OCI-M2 (cell line): ENCODE data around the gene ANXA1.

ENCODE experiments used
- DNase-seq: peaks from one replicate; lab custom pipeline; 2025; ENCODE audit not compliant: unreplicated experiment; lab: John Stamatoyannopoulos, UW

The ANXA1 gene

DNA sequence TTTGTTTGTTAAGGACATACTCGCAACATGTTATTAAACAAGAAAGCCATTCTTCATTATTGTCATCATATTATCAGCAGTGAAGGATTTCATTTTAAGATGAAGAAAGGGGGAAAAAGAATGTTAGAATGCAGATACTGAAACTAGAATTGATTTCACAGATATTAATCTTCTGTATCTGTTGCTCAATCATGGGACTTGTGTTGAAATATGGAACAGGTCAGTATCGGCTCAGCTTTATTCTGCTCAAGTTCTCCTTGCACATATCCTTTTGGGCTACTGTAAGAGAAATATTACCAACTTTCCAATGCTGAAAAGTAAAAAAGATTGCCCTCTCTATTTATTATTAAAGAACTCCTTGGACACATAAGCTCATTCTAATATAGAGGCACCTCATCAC is 13.8 kb upstream of the ANXA1 start:
- no peak for DNase-seq

DNA sequence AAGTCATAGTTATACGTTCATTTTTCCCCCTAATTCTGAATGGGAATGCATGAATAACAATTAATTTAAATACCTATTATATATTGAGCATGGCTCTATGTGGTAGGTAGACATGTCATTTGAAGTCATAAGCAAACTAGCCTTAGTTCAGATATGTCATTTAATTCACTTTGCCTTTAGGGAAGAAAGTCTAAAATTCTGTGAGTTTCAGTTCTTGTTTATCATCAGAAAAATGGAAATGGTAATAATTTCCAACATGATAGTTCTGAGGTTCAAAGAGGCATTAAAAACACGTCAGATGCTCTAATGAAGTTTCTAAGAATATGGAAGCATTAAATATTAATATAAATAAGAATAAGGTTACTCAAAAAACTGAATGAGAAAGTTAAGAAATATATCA is 13.1 kb upstream of the ANXA1 start:
- no peak for DNase-seq

DNA sequence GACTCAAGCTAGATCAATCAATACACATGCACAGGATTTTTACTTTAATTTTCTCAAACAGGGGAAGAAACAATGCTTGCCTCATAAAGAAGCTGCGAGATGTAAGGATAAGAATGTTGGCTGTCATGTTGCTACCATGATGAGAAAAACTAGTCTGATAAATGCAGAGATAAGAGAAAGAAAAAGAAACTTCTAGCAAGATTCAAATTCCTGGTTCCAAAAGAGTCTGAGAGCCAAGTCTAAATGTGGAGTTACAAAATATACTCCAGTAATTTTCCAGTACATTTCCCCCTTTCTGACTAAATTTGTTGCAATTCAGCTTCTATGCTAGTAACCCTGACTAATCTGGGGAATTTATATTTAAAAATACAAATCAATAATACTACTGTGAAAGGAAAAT is 10.4 kb upstream of the ANXA1 start:
- no peak for DNase-seq

DNA sequence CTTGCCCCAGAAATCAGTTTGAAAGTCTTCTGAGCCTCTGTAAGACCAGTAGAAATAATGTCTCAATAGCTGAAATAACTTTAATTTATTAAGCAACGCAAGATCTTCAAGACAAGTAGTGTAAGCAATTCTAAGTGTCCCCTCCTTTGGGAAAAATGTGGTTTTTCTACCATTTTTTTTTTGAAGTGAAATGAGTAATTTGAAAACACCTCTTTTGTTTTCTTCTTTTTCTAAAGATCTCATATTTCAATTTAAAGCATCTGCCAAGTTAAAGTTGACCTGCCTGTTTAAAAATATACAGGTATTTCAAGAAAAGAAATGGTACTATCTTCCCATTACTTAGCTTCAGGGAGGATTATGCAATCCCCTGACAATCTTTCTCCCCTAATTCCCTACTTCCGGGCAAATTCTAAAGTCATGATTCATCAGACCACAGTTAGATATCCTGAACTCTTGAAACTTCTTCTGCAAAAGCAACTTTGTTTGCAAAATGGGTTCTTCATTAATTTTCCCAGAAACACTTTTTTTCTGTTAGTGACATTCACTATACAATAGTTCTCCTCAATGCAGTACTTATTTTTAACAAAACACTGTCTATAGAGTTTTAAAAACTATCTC is 7.8 kb upstream of the ANXA1 start:
- DNase-seq, result no peak

DNA sequence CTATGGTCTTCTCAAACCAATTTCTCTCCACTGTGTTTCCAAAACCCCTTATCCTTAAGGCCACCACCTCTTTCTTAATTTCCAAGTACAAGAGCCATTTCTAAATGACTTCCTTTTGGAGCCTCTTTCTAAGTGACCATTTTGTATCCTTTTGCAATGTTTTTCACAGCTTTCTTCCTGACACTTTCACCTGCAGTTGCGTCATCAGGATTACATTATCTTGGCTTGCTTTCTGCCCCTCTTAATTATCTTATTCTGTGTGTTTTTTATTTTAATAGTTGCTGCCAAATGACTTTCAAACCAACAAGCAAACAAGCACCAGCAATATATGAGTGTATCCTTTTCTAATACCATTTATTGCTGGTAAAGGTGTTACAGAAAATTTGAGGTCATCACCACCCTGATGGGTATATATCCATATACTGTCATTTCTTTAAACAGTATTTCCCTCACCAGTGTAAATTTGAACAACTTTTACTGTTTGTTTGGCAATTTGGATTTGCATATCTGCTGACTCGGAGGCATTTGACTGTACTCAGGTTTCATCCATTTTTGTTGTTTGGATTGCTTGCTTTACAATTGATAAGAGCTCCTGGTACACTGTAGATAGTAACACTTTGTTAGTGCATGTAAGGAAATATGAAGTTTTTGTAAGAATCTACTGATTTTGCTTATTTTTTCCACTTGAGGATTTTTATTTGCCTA is 5.4 kb upstream of the ANXA1 start:
- DNase-seq, result no peak

DNA sequence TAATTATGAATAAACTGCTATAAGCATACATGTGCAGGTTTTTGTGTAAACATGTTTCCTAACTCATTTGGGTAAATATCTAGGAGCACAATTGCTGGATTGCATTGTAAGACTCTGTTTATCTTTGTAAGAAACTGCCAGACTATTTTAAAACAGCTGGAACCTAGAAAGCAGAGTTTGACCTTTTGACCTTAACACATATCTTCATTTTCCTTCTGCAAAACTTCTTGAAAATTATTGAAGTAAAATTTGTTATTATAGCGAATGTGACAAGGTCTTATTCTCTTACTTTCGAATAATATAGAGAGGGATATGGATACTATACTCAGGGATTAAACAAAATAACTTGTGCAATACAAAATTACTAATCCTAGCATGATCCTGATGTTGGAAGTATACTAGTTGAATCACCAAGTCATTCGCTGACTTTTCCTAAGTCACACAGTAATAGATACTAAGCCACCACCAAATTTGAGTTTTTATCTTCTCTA is 3.2 kb upstream of the ANXA1 start:
- DNase-seq, result no peak

DNA sequence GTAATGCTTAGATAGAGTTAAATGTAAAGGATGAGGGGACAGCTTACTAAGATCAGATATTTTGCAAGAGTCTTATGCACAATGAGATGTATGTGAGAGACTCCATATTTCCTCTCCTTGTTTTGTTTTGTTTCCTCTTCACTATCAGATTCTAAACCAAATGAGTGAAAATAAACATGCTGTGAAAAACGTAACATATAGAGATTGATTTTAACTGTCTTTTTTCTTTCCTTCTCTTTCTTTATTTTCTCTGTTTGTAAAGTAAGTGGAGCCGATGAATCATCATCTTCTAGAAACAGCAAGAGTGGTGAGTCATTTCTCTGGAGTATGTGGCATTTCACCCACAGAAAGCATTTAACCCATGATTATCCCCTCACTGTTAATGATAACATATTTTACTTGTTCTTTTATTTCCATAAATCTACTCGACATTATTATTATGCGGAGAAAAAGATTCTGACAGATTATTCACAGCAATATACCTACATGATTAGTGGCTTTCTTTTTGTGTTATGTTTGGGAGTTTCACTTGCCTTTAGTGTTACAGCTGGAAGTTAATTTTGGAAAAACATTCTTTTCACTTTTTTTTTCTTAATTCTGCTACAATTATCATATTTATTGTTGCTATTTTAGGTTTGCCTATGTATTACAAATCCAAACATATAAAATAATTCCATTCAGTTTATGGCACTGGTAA is 2.1 kb upstream of the ANXA1 start:
- no peak for DNase-seq

DNA sequence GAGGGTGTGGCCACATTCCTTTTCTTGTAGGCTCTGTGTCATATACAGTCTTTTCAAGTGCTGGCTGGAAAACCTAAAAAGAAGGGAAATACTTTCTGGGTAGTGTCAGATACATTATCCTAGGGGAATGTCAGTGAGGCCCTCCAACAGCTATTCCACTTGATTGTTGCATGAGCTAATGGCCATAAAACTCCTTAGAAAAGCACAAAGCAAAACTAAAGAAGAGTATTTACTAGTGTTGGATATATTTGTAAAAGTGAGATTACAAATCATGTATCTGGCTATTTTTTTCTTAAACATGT is 829 bp downstream of the ANXA1 start:
- no peak for DNase-seq

DNA sequence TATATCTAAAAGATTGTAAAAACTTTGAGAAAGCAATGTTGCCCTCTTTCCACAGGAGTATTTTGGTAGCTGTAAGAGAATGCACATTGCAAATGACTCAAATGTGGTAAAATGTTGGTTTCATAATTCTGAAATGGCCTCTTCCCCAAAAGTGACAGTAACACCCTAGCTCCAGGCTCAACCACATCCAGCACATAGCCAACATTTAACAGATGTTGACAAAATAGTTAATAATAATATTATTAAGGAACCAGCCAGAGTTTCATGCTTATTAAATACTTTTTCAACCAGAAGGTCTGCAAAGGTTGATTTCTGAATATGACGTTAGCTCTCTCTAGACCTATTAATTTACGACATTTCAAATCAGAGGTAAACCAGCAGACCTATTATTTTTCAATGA is 1.3 kb downstream of the ANXA1 start:
- DNase-seq, result no peak

DNA sequence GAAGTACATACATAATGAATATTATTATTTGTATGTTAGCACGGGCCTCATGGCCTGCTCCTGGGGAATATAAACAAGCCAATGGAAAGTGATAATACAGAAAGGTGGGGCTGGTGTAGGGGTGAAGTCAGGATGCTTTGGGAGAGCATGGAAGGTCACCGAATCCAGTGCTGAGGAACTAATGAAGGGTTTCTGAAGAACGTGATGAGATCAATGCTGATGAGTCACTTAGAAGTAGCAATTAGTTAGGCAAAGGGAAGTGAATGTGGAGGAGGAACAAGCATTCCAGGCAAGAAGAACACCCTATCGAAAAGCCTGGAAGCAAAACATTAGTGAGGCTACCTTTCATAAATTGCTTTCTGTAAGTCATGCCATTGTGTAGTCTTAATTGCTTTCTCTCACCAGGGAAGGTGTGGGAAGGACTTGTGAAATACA is 2.1 kb downstream of the ANXA1 start:
- DNase-seq, result no peak

DNA sequence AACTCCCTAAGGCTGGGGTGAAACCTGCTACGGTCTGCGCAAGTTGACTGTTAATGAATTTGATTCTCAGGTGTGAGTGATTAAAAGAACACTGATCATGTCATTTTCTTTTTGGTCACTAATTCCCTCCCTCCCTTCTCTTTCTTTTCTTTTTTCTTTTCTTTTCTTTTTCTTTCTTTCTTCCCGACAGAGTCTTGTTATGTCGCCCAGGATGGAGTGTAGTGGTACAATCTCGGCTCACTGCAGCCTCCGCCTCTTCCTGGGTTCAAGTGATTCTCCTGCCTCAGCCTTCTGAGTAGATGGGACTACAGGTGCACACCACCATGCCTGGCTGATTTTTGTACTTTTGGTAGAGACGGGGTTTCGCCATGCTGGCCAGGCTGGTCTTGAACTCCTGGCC is 2.6 kb downstream of the ANXA1 start:
- no peak for DNase-seq

DNA sequence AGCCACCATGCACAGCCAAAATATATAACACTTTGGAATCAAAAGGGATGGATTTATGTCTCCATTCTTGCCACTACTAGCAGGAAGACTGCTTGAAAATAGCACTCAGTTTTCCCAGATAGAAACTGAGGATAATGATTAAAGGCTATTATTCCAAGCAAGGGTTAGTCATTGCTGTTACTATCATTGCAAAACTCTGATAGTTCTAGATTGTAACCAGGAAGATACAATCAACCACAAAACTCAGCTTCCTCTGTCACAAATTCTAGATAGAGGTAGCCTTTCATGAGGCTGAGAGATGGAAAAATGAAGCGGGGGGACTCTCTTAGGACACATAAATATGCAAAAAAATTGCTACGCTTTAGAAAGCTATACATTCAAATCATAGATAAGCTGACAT is 3.1 kb downstream of the ANXA1 start:
- DNase-seq, result no peak

DNA sequence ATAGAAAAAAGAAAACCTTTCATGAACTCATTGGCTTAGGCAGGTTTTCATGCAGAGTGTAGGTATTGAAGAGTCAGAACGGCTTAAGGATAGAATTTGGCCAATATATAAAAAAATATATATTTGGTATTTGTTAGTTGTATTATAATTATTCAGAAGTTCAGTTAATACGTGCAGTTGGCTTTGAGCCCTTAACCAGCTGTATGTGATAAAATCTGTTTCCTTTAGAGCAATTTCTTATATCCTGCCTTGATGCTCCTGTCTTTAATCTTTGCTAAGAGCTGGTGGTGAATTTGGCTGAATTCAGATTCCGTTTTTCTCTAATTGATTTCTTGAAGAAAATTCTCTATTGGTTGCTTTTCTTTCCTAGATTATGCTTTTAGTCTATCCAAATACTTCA is 3.7 kb downstream of the ANXA1 start:
- DNase-seq, result no peak

DNA sequence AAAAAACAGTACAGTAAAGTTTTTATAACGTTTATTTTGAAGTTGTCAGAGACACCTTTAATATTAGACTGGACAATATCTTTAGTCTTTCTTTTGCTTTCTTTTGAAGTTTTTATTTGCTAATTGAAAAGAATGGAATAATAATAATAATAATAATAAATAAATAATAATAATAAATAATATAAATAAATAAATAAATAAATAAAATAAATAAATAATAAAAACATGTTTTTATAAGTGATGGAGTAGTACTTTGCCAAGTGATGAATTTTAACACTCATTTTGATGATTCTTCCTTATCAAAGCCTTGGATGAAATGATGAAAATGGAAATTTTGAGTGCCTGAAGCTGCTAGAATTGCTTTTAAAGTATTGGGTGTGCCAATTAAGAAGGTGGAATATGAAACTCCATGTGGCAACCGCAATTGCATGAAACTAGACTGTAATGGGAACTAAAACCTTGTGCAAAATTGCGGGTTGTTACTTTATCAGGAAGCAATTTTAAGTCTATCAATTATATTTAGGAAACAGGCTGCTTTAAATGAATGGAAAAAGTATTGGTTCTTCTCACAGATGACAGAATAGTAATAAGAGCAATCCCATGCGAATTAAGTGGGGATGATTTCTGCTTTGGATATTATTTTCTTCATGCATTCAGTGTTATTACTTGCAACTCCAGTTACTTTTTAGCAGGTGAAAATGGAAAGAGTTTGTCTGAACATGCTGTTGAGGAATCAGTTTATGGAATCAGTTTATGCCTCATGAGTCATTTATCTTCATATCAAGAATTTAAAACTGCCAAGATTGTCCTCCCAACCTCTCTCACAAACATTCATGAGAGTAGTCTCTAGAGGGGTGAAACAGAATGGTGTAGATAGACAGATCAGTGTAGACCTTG is 4.6 kb downstream of the ANXA1 start:
- no peak for DNase-seq

DNA sequence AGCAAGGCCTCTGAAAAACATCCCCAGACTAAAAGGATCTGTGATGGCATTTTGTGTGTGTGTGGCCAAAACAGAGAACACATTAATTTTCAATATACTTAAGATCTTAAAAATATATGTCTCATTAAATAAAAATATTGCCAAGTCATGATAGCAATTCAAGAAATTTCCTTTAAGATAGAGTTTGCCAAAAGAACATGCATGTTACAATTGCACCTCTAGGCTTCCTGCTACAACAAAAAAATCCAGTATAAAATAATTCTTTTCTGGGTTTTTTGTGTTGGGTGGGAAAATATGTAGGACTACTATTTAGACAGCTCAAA is 5.2 kb downstream of the ANXA1 start:
- DNase-seq, result no peak

DNA sequence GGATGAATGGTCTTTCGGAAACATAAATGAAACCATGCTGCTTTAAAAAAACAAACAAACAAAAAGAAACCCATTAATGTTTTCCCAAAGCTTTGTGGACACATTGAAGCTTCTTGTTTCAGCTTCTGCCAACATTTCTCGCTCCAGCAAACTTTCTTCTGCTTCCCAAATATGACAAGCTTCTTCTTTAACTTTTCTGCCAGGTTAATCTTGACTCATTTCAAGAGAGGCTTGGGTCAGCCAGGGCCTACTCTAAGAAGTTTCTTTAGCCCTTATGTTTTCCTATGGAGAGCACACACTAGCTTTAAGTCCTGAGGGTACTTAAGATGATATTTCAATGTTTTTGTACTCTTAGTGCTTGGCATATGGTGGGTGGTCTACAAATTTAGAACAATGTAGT is 6.1 kb downstream of the ANXA1 start:
- DNase-seq, result no peak

DNA sequence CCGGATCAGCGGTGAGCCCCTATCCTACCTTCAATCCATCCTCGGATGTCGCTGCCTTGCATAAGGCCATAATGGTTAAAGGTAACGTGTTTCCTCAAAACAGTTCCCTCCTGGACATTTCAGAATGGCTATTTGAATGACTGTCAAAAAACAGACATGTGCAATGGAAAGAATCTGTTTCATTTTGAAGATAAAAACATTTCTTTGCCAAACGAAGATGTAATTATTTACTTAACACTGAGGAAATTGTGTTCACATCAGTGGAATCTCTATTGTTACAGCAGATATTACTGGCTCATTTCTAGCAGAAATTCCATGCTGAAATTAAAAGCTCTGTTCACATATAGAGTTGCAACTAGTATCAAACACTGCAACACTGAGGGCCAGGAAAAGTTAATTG is 7.1 kb downstream of the ANXA1 start:
- DNase-seq, result no peak

DNA sequence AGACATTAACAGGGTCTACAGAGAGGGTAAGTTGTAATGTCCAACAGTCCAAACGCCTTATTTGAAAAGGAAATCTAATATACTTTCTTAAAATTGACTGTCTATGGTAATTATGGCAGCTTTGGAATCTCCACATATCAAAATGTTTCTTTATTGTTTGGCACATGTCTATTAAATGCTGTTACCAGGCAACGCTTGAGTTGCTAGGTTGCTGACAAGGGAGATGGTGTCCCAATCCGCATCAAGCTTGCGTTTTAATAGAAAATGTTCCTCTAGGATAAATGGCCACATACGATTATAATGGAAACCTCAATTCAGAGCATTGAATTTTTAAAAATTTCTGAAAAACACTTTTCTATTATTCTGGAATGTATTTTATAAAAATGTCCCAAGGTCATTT is 9.2 kb downstream of the ANXA1 start:
- no peak for DNase-seq

DNA sequence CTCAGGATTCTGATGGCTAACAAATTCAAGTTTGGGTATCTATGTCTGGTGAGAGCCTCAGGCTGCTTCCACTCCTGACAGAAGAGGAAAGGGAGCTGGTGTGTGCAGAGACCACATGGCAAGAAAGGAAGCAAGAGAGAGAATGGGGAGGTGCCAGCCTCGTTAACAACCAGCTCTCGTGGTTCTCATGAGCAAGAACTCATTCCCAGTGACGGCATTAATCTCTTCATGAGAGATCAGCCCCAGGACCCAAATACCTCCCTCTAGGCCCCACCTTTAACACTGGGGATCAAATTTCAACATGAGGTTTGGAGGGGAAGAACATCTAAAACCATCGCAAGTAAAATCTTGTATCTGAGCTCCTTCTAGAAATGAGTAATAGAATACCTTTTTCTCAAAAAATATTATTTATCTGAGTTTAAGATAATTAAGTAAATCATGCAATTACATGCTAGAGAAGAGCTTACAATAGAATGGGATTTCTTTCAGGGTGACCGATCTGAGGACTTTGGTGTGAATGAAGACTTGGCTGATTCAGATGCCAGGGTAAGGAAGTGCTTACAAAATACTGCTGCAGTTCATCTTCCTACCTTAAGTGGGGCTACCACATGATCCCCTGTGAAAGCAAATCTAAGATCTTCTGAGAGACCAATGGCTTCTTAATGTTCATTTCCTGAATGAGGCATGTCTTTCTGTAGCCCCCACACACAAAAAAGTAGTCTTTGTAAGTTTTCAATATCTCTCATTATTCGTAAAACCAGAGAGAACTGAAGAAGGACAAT is 11.5 kb downstream of the ANXA1 start:
- no peak for DNase-seq

DNA sequence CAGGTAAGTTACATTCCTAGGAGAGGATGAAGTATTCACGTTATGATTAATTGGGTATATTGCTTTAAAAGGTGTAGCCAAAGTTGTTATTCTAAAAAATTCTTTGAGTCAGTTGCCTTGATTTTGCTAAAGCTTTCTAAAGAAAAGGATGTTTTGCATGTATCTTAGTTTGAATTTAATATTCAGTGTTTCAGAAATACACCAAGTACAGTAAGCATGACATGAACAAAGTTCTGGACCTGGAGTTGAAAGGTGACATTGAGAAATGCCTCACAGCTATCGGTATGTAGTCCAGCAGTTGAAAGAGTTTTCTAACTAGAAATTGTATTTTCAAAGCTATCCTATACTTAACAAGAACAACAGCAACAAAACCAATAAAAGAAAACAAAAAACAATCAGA is 14.2 kb downstream of the ANXA1 start:
- DNase-seq, result no peak

DNA sequence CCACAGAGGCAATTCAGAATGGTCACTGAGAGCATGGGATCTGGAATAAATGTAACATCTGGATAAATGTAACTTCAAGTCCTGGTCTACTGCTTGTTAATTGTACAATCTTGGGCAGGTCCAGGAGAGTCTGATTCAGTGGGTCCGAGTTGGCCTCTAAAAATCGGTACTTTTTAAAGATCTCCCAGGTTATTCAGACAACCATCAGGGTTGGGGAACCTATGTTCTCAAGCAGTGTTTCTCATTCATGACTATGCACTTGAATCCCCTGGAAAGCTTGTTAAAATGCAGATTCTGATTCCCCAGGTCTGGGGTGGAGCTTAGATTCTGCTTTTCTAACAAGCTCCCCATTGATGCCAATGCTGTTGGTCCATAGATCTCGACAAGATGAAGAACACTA is 14.8 kb downstream of the ANXA1 start:
- DNase-seq, result no peak
